Transverse colon (tissue), 4 donors: ENCODE measurements around the gene KANSL3.

ENCODE experiments used
- EP300 ChIP-seq: sonication (generic); formaldehyde crosslinking; IDR thresholded peaks from one replicate; pipeline ENCODE4 v1.6.1; 2017; ENCODE audit warnings: antibody characterized with exemption, low read depth
- POLR2A ChIP-seq: fragments of 450-650 bp; IDR thresholded peaks from one replicate; pipeline ENCODE4 v1.6.1; 2016; ENCODE audit warnings: antibody characterized with exemption, mild to moderate bottlenecking, moderate library complexity
- POLR2AphosphoS5 ChIP-seq, 3 donors: sonication (generic); formaldehyde crosslinking; IDR thresholded peaks; one replicate each; pipeline ENCODE4 v1.6.1; 2016; ENCODE audit warnings: antibody characterized with exemption in 3 of 3
- TF ChIP-seq, protein P1 (sequence below), 5 experiments: fragments of 200-600 bp in 3 of 5; fragments of 450-650 bp in 2 of 5; sonication (generic) in 3 of 5; IDR thresholded peaks; 1 replicate in 2 of 5; 2 replicates in 3 of 5; pipeline ENCODE4 v1.5.1; 2016 to 2017; ENCODE audit warnings: antibody characterized with exemption in 5 of 5, inconsistent platforms in 3 of 5, mild to moderate bottlenecking in 2 of 5, moderate library complexity in 1 of 5

DNA sequence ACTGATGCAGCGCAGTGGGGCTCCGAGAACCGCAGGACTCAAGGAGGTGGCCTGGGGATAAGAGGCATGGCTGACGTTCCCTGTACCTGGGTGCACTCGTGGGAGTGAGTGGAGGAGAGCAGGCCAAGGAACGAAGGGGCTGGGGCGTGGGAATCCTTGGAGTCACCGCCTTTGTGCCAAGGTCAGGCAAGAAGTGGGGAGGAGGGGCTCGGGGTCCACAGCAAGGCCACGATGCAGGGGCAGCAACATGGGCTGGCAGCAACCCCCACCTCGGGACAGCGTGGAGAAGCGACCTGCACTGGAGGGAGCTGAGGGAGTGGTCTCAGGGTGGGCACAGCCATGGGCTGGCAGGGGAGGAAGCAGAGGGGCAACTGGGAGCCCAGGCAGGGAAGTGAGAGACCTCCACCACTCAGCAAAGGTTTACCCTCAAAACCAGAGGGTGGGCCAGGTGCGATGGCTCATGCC, 82.9 kb downstream of the KANSL3 start:
- TF ChIP-seq, protein P1, sequence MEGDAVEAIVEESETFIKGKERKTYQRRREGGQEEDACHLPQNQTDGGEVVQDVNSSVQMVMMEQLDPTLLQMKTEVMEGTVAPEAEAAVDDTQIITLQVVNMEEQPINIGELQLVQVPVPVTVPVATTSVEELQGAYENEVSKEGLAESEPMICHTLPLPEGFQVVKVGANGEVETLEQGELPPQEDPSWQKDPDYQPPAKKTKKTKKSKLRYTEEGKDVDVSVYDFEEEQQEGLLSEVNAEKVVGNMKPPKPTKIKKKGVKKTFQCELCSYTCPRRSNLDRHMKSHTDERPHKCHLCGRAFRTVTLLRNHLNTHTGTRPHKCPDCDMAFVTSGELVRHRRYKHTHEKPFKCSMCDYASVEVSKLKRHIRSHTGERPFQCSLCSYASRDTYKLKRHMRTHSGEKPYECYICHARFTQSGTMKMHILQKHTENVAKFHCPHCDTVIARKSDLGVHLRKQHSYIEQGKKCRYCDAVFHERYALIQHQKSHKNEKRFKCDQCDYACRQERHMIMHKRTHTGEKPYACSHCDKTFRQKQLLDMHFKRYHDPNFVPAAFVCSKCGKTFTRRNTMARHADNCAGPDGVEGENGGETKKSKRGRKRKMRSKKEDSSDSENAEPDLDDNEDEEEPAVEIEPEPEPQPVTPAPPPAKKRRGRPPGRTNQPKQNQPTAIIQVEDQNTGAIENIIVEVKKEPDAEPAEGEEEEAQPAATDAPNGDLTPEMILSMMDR (IDR thresholded peaks at IDR 0.05) = no peak
- TF ChIP-seq POLR2A (no peak), EP300 (no peak), POLR2AphosphoS5 (IDR thresholded peaks at IDR 0.05) (no peak)
